Activated CD4-positive, alpha-beta T cell treated with anti-CD3 and anti-CD28 coated beads, Interleukin-2, amount 50 U/mL, for 4 hours (primary cell): ENCODE data around the gene KIF12.

Experiments
- DNase-seq, 2 experiments: peaks; one replicate each; pipeline ENCODE4 v3.0.0-alpha.2; 2020

The KIF12 gene

DNA sequence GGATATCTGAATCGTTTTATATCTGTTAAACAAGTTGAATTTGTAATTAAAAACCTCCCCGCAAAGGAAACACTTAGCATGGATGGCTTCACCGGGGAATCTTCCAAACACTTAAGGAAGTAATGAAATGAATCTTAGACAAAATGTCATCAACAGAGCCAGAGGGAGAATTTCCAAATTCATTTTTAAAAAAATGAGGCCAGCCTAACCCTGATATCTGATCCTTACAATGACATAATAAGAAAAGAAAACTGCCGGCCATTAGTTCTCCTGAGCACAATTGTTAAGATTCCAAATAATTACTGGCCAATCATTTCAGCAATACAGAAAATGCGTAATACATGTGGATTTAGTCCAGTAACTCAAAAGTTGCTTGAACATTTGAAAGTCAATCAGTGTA lies 6.1 kb upstream of the KIF12 start:
- no peak for DNase-seq

DNA sequence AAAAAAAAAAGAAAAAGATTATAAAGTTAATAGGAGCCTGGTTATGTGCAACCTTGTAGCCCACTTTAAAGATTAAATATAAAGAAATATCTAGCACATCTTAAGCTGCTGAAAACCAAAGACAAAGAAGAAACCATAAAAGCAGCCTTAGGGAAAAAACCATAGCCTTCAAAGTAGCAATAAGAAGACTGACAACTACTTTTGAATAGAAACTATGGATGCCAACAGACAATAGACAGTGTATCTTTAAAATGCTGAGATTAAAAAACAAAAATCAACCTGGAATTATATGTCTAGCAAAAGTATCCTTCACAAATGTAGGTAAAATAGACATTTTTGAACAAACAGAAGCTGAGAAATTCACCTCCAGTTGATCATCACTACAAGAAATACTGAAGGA lies 3.4 kb upstream of the KIF12 start:
- DNase-seq = no peak

- no peak for DNase-seq
These were observed 1.4 kb upstream of the KIF12 start for GRCh38 chr9:114100536-114100935.

DNA sequence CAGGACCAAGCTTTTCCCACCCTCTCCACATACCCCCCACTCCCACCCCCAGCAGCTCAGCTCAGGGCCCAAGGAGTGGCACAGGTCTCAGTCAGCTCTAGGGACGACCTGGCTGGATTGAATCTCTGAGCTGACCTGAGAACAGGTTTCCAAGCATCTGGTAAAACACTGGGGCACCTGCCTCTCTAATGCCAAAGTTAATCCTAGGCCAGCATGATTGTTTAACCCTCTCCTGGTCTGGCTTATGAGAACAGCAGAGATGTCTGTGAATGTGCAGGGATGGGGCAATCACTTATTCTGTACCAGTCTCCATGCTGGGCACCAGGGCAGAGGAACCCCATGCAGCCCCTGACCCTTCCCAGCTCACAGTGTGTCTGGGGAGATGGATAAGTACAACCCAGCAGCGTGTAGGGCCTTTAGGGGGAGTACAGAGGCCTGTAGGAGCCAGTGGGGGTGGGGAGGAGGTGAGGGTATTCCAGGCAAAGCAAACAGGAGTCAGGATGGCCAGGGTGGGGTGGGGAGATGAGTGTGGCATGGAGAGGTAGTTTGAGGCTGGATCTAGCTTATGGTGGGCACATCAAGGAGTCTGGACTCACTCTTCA lies 678 bp upstream of the KIF12 start:
- no peak for DNase-seq

DNA sequence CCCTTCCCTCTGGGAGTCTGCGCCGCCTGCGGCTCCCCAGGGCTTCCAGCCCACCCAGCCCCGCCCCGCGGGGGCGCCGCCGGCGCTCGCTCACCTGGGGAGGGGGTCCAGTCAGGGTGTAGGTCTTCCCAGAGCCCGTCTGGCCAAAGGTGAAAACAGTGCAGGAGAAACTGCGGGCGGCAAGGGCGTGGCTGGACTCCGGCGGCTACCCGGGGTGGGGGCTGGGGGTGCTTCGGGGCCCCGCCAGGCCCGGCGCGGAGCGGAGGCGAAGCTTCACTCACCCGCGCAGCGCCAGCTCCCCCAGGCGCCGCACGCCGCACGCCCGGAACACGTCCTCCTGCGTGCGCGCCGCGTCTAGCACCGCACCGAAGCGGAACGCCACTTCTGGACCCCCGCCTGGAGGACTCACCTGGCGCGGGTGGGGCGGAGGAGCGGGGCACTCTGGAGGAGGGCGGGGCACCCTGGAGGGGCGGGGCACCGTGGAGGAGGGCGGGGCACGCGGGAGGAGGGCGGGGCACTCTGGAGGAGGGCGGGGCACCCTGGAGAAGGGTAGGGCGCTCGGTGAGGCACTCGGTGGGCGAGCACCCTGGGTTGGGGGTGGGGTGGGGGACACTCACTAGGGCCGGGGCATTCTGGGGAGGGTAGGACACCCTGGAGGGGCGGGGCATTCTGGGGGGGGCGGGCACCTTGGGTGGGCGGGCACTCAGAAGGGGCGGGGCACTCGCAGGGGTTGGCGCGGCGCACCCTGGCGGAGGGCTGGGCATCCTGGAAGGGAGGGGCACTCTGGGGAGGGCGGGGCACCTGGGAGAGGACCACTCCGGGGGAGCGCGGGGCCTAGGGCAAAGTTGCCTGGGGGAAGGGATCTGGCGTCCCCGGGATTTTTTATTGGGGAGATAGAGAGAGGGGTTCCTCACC lies 814 bp downstream of the KIF12 start:
- DNase-seq = no peak

DNA sequence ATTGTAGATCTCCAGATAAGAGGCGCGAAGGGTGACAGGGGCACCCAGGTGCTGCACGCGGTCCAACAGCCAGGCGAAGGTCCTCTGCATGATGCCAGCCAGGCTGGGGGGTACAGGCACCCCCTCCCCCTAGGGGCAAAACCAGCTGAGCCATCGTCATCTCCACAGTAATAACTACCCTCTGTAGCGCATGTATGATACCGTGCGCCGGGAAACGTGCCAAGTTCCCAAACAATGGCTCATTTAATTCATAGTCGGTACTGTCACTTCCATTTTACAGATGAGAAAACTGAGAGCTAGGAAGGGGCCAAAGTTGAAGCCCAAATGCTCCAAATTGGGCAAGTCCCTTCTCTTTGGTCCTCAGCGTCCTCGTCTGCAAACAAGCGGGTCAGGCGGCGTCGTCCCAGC lies 1.5 kb downstream of the KIF12 start:
- no peak for DNase-seq

DNA sequence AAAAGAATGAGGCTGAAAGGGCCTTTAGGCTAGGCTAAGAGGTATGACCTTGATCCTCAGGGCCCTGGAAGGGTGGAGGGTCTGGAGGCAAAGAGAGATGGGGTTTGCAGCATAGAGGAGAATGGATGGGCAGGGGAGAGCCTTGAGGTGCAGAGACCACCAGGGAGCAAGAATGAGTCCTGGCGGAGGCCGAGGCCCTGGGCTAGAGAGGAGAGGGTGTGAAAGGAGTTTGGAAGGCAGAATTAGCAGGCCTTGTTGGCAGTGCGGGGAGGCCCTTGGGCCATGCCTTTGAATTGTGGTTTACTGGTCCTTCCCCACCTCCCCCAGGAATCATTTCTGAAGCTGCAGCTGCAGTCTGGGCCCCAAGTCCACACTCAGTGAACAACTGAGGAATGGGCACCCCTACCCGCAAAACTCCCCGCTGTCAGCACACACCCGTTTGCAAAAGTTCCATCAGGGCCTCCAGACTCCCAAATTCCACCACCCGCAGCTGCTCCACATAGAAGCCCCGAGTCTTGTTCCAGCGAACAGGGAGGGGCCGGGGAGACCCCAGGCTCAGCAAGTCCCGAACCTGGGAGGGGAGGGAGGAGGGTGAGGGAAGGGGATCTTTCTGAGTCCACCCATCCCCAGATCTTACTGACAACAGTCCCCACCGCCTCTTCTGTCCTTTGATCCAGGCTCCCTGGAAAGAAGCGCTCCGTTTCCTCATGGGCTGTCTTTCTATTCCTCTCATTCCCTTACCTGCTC lies 2.1 kb downstream of the KIF12 start:
- DNase-seq = no peak

- no peak for DNase-seq
These were observed 3.0 kb downstream of the KIF12 start for GRCh38 chr9:114096041-114096511.

DNA sequence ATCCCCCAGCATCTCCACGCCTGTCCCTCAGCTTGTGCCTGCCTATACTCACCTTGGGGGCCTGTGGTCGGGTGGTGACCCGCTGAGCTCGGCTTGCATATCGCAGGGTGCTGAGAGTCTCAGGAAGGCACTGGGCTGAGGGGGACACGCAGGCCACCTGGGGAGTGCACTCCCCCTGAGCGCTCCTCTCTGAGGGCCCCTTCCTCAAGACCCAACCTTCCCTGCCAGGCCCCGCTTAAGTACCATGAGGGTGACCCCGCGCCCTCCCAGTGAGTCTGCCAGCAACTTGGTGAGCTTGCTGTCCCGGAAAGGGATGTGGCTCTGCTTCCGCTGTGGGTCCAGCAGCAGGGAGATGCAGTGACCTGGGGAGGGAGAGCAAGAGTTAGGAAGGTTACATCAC lies 4.1 kb downstream of the KIF12 start:
- DNase-seq = no peak

- no peak for DNase-seq
These were observed 5.2 kb downstream of the KIF12 start for GRCh38 chr9:114093761-114094505.

DNA sequence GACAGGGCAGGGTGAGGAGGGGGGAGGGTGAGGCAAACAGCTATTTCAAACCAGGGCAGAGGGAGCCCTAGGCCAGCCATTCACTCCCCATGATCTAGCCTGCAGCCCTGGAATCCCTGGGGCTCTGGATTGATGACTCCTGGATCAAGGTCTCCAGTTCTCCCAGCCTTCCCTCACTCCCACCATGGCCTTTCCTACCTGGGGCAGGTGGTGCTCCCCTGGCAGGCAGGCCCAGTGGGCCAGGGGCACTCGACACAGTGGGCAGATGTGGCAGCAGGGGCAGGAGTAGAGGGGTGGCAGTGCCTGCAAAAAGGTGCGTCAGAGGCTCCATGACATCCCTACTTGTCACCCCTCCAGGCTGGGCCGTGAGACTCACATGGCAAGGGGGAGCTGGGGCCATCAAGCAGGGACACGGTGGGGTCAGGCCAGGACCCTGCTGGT lies 6.0 kb downstream of the KIF12 start:
- DNase-seq = no peak

GRCh38 chr9:114092336-114092735 lies 6.8 kb downstream of the KIF12 start:
- DNase-seq = no peak

DNA sequence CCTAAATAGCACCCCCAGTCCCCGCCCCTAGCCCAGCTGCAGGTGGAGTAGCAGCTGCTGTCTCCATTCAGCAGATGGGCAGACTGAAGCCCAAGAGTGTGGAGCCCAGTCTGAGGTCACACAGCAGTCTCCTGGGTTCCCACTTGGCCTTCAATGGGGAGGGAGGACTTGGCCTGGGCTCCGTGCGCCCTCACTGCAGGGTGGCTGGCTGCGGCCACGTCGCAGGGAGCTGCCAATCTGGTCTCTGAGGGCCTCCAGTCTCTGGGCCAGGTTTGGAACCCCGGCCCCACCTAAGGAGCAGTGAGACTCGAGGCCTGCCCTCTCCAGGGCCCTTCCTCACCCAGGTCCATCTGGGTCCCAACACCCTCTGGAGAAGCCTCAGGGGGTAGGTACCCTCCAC lies 7.4 kb downstream of the KIF12 start:
- no peak for DNase-seq

- DNase-seq = no peak
These were observed 8.3 kb downstream of the KIF12 start for GRCh38 chr9:114090798-114091197.

GRCh38 chr9:114089206-114089840 lies 9.8 kb downstream of the KIF12 start:
- no peak for DNase-seq

- DNase-seq = no peak
These were observed 10.4 kb downstream of the KIF12 start for GRCh38 chr9:114088571-114089170.

GRCh38 chr9:114087721-114088120 lies 11.4 kb downstream of the KIF12 start:
- DNase-seq = no peak

GRCh38 chr9:114086607-114087006 lies 12.5 kb downstream of the KIF12 start:
- DNase-seq = no peak

DNA sequence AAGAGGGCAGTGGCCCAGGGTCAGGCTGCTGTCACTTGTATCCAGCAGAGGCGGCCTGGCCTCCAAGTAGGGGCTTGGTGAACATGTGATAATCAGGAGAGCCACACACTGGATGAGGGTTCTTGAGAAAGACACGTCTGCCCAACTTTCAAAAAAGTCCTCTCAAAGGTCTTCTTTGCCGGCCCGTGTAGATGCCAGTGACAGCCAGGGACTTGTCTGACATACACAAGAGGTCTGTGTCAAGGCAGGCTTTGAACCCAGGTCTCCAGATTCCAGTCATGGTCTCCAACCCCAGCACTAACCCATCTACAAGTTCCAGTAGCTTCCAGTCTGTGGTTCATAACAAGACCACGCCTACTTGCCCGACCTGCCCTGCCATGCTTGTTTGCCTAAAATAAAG lies 13.1 kb downstream of the KIF12 start:
- no peak for DNase-seq

DNA sequence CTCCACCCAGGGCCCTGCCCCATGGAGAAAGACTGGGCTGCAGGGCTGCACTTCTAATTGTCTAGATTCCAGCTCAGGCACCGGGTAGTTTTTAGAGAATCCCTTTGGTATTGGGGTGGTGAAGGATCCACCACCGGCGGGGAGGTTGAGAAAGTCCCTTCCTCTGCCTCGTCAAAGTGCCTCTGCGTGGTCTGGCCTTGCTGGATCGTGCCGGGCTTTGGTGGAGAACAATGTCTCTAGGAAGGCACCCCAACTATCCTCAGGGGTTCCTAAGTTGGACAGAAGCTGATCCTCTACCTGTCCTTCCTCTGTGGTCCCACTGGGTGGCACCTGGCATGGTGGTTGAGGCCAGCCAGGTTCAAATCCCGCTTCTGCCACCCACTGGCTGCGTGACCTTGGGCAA lies 13.7 kb downstream of the KIF12 start:
- no peak for DNase-seq

GRCh38 chr9:114084282-114085073 lies 14.6 kb downstream of the KIF12 start:
- DNase-seq = no peak
